Left ventricle myocardium superior (tissue), 1 donor: ENCODE results near the gene VPS16. TPM values are rescaled to one million over a fixed set of nuclear protein-coding genes. Genes with fewer than 3 reads are reported as not detected.

Source experiments
- total RNA-seq: library from RNA; stranded (reverse); fragmentation: NEBNext Ultra II Directional; extraction: Animal tissue kit (Norgen Biotek cat#: 25700); gene quantifications from one replicate; pipeline ENCODE4 v1.2.1, GENCODE V29; 2021
- donor health status: DM: no; HTN: yes; CAD: no; lungs with severe emphysema.

The VPS16 gene
- total RNA-seq, 1 donor from 2014 or later: 15.8 TPM

Other genes starting within 250 kb of the VPS16 start
- gene NOP56, start 188.1 kb upstream of the VPS16 start, total RNA-seq: 54.2 TPM
- gene IDH3B, start 176.5 kb upstream of the VPS16 start, total RNA-seq: 247 TPM
- gene EBF4, start 148.0 kb upstream of the VPS16 start, total RNA-seq: 3.7 TPM
- 1.7 TPM for gene CPXM1, start 40.1 kb upstream of the VPS16 start, total RNA-seq
- not detected for gene C20orf141, start 25.8 kb upstream of the VPS16 start, total RNA-seq
- not detected for gene TMEM239, start 24.4 kb upstream of the VPS16 start, total RNA-seq
- gene PCED1A, start 90 bp upstream of the VPS16 start, total RNA-seq: 10.2 TPM
- gene PTPRA, start 32.7 kb downstream of the VPS16 start, total RNA-seq: 26.5 TPM
- not detected for gene GNRH2, start 202.9 kb downstream of the VPS16 start, total RNA-seq
- 57.5 TPM for gene MRPS26, start 205.3 kb downstream of the VPS16 start, total RNA-seq
- not detected for gene OXT, start 230.9 kb downstream of the VPS16 start, total RNA-seq
- gene AVP, start 244.0 kb downstream of the VPS16 start, total RNA-seq: not detected